Measurements from ENCODE around the gene SULT1A1. TPM values are rescaled to one million over a fixed set of nuclear protein-coding genes. Genes with fewer than 3 reads are reported as not detected.
A peak's percentile ranks its signal among the peaks of the same experiment; 100 is the strongest.

SULT1A1 gene
- total RNA-seq, 1 donor from 2014 or later, result 15.9 TPM

DNA sequence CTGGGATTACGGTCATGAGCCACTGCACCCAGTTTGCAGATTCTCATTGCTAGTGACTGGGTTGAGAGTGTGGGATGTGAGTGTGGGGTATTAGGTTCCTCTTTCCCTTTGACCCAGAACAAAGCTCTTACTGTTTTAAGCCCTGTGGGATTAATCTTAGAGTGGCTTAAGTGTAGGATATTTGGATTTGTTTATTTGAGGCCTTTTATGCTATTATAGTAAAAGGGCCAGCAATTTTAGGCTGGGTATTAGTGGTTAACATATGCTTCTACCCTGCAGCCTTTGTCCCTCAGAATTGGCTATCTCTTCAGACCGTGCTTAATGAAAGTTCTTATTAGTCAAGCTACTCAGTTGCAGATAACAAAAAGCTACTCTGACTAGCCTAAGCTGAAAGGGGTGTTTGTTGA lies 52.9 kb downstream of the SULT1A1 start:
- Mint-ChIP-seq H3K9me3 (no peaks in the 10 kb centered on the region), H3K36me3 (peaks cover 16% of the 10 kb centered on the region), H3K27ac (peak overlapping the region; percentile 15), H3K4me3 (peak overlapping the region; percentile 51), H3K4me1 (ENCODE audit: unreplicated experiment) (peaks cover 6% of the 10 kb centered on the region), H3K27me3 (no peaks in the 10 kb centered on the region)
- no peak for DNase-seq (ENCODE audit: extremely low spot score, unreplicated experiment)
- TF ChIP-seq, protein P1, sequence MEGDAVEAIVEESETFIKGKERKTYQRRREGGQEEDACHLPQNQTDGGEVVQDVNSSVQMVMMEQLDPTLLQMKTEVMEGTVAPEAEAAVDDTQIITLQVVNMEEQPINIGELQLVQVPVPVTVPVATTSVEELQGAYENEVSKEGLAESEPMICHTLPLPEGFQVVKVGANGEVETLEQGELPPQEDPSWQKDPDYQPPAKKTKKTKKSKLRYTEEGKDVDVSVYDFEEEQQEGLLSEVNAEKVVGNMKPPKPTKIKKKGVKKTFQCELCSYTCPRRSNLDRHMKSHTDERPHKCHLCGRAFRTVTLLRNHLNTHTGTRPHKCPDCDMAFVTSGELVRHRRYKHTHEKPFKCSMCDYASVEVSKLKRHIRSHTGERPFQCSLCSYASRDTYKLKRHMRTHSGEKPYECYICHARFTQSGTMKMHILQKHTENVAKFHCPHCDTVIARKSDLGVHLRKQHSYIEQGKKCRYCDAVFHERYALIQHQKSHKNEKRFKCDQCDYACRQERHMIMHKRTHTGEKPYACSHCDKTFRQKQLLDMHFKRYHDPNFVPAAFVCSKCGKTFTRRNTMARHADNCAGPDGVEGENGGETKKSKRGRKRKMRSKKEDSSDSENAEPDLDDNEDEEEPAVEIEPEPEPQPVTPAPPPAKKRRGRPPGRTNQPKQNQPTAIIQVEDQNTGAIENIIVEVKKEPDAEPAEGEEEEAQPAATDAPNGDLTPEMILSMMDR (conservative IDR thresholded peaks at IDR 0.05), result no peak

DNA sequence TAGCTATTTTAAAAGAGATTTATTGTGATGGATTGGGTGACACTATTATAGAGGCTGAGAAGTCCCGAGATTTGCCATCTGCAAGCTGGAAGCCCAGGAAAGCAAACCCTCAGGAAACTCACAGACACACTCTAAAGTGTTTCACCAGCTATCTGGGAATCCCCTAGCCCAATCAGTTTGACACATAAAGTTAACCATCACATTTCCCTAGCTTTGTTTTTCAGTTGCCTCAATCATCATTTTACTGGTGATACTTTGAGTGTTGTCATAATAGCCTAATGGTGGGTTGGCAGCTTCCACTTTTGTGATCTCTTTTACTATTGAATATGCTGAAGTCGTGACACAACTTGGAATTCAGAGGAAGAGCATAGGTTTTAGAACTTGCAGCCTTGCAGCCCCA lies 54.3 kb downstream of the SULT1A1 start:
- H3K27me3 Mint-ChIP-seq, result no peaks in the 10 kb centered on the region
- TF ChIP-seq, protein P1 (conservative IDR thresholded peaks at IDR 0.05), result no peak
- no peak for DNase-seq (ENCODE audit: extremely low spot score, unreplicated experiment)
- no peak overlapping the region for H3K27ac Mint-ChIP-seq
- H3K4me3 Mint-ChIP-seq, result peak overlapping the region; percentile 44
- peaks cover 13% of the 10 kb centered on the region for H3K36me3 Mint-ChIP-seq
- no peaks in the 10 kb centered on the region for H3K9me3 Mint-ChIP-seq
- H3K4me1 Mint-ChIP-seq (ENCODE audit: unreplicated experiment), result peaks cover 6% of the 10 kb centered on the region

Other genes with a start within 250 kb of the SULT1A1 start
- 2.0 and 2.2 TPM in 2 replicates for gene NPIPB6, start 246.5 kb downstream of the SULT1A1 start, total RNA-seq (ENCODE audit: low replicate concordance)
- 83.1 and 83.2 TPM in 2 replicates for gene EIF3CL, start 206.2 kb downstream of the SULT1A1 start, total RNA-seq (ENCODE audit: low replicate concordance)
- not detected in 2 replicates for gene NPIPB7, start 137.7 kb downstream of the SULT1A1 start, total RNA-seq (ENCODE audit: low replicate concordance)
- 36.0 and 56.3 TPM in 2 replicates for gene CLN3, start 118.0 kb downstream of the SULT1A1 start, total RNA-seq (ENCODE audit: low replicate concordance)
- gene APOBR, start 115.4 kb downstream of the SULT1A1 start, total RNA-seq (ENCODE audit: low replicate concordance), result 0.14 and 0.21 TPM in 2 replicates
- not detected in 2 replicates for gene IL27, start 103.2 kb downstream of the SULT1A1 start, total RNA-seq (ENCODE audit: low replicate concordance)
- gene NUPR1, start 71.1 kb downstream of the SULT1A1 start, total RNA-seq (ENCODE audit: low replicate concordance), result 1.2 and 4.8 TPM in 2 replicates
- 21.4 and 29.6 TPM in 2 replicates for gene SGF29, start 56.1 kb downstream of the SULT1A1 start, total RNA-seq (ENCODE audit: low replicate concordance)
- 3.5 and 14.2 TPM in 2 replicates for gene SULT1A2, start 13.0 kb downstream of the SULT1A1 start, total RNA-seq (ENCODE audit: low replicate concordance)
- not detected in 2 replicates for gene NPIPB8, start 28.0 kb upstream of the SULT1A1 start, total RNA-seq (ENCODE audit: low replicate concordance)
- gene EIF3C, start 101.4 kb upstream of the SULT1A1 start, total RNA-seq (ENCODE audit: low replicate concordance), result 764 and 778 TPM in 2 replicates
- gene NPIPB9, start 141.7 kb upstream of the SULT1A1 start, total RNA-seq (ENCODE audit: low replicate concordance), result 1.2 and 3.0 TPM in 2 replicates
- gene ATXN2L, start 213.0 kb upstream of the SULT1A1 start, total RNA-seq (ENCODE audit: low replicate concordance), result 166 and 208 TPM in 2 replicates
- gene TUFM, start 236.3 kb upstream of the SULT1A1 start, total RNA-seq (ENCODE audit: low replicate concordance), result 177 and 182 TPM in 2 replicates